ENCODE measurements around the gene NR4A2. TPM values are rescaled to one million over a fixed set of nuclear protein-coding genes. Genes with fewer than 3 reads are reported as not detected.

The NR4A2 gene
- 1 to 10 TPM; 1.3 to 5.7 (median 2.0) TPM for polyA plus RNA-seq
- long read RNA-seq, donor 1: 0 reads
- long read RNA-seq, donor 2: 0 reads
- long read RNA-seq, donor 3: 0 reads
- long read RNA-seq, donor 4: 0 reads
- long read RNA-seq, donor 5: 0 reads
- long read RNA-seq, donor 6: 0 reads
- long read RNA-seq, donor 7: 0 reads
- long read RNA-seq, donor 8: 0 reads
- long read RNA-seq, donor 9: 0 reads
- long read RNA-seq, donor 10: 0 reads

- FAIRE-seq (no peak), DNase-seq (peak; percentile 94 to 95)
- H3K36me3 ChIP-seq (ENCODE audit: control insufficient read depth in 3 of 3, insufficient read depth in 2 of 3, low read depth in 1 of 3, low read length in 3 of 3): no peaks in the 10 kb centered on the region
- H3K4me1 ChIP-seq (ENCODE audit: control insufficient read depth in 3 of 3, insufficient read depth in 2 of 3, low read depth in 1 of 3, low read length in 2 of 3): peaks cover 0 to 27% (median 6%) of the 10 kb centered on the region in 3 donors
- H3K27ac ChIP-seq (ENCODE audit: low read depth in 1 of 3, low read length in 2 of 3): peak within 1 kb of the TSS; percentile 83 to 100 (median 92)
- H3K4me3 ChIP-seq (ENCODE audit: low read depth in 1 of 3, low read length in 3 of 3): peak within 1 kb of the TSS; percentile 72 to 93 (median 92)
- peaks cover 0 to 4% of the 10 kb centered on the region in 2 donors for H3K9me3 ChIP-seq (ENCODE audit: control insufficient read depth in 2 of 2, insufficient read depth in 1 of 2, low read depth in 1 of 2, low read length in 1 of 2)
- 0 to 1% (median 1%) methylated on average over 65 to 72 of the region's 72 CpGs for WGBS, 3 donors
- H3K27me3 ChIP-seq (ENCODE audit: control insufficient read depth in 3 of 3, insufficient read depth in 3 of 3, low read length in 3 of 3): peaks cover 0 to 50% (median 0%) of the 10 kb centered on the region in 3 donors
Measured at GRCh38 chr2:156332534-156333273, at the start of gene NR4A2. Gene NR4A2 (minus strand): TSS chr2:156332721. CDS start chr2:156330186, 2,535 bp downstream.

DNA sequence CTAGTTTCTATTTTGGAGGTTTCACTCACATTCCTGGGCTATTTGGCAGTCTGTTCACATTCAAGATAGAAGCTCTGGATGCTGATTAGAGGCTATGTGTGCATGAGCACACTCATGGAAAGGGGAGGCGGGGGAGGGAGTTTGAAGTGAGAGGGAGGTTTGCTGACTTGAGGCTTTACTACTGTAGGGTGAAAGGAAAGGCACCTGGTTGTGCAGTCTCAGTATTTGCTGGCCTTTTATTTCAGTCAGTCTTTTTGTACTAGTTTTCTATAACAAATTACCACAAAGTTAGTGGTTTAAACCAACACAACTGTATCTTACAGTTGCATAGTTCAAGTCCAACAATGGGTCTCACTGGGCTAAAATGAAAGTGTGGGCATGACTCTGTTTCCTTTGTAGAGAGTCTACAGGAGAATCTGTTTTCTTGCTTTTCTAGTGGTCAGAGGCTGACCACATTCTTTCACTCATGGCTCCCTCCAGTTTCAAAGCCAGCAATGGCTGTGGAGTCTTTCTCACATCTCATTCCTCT, 47.7 kb upstream of the NR4A2 start:
- DNase-seq (no peak), FAIRE-seq (no peak)
- H3K4me3 ChIP-seq (ENCODE audit: low read depth in 1 of 3, low read length in 3 of 3): no peak overlapping the region
- no peak overlapping the region for H3K27ac ChIP-seq (ENCODE audit: low read depth in 1 of 3, low read length in 2 of 3)
- WGBS, 3 donors: 85 to 96% (median 90%) methylated on average over 1 of the region's 1 CpG
- peaks cover 0 to 9% of the 10 kb centered on the region in 2 donors for H3K9me3 ChIP-seq (ENCODE audit: control insufficient read depth in 2 of 2, insufficient read depth in 1 of 2, low read depth in 1 of 2, low read length in 1 of 2)
- no peaks in the 10 kb centered on the region for H3K4me1 ChIP-seq (ENCODE audit: control insufficient read depth in 3 of 3, insufficient read depth in 2 of 3, low read depth in 1 of 3, low read length in 2 of 3)
- no peaks in the 10 kb centered on the region for H3K36me3 ChIP-seq (ENCODE audit: control insufficient read depth in 3 of 3, insufficient read depth in 2 of 3, low read depth in 1 of 3, low read length in 3 of 3)
- H3K27me3 ChIP-seq (ENCODE audit: control insufficient read depth in 3 of 3, insufficient read depth in 3 of 3, low read length in 3 of 3): peaks cover 0 to 3% (median 0%) of the 10 kb centered on the region in 3 donors

- H3K4me1 ChIP-seq (ENCODE audit: control insufficient read depth in 3 of 3, insufficient read depth in 2 of 3, low read depth in 1 of 3, low read length in 2 of 3): no peaks in the 10 kb centered on the region
- WGBS, 3 donors: 63 to 79% (median 77%) methylated on average over 1 of the region's 1 CpG
- peaks cover 0 to 3% (median 0%) of the 10 kb centered on the region in 3 donors for H3K27me3 ChIP-seq (ENCODE audit: control insufficient read depth in 3 of 3, insufficient read depth in 3 of 3, low read length in 3 of 3)
- DNase-seq (no peak), FAIRE-seq (no peak)
- H3K4me3 ChIP-seq (ENCODE audit: low read depth in 1 of 3, low read length in 3 of 3): no peak overlapping the region
- no peaks in the 10 kb centered on the region for H3K36me3 ChIP-seq (ENCODE audit: control insufficient read depth in 3 of 3, insufficient read depth in 2 of 3, low read depth in 1 of 3, low read length in 3 of 3)
- H3K9me3 ChIP-seq (ENCODE audit: control insufficient read depth in 2 of 2, insufficient read depth in 1 of 2, low read depth in 1 of 2, low read length in 1 of 2): peaks cover 0 to 9% of the 10 kb centered on the region in 2 donors
- H3K27ac ChIP-seq (ENCODE audit: low read depth in 1 of 3, low read length in 2 of 3): no peak overlapping the region
Measured at GRCh38 chr2:156379714-156380113, 47.2 kb upstream of the NR4A2 start.

- FAIRE-seq (no peak), DNase-seq (no peak)
- H3K4me3 ChIP-seq (ENCODE audit: low read depth in 1 of 3, low read length in 3 of 3): no peak overlapping the region
- H3K36me3 ChIP-seq (ENCODE audit: control insufficient read depth in 3 of 3, insufficient read depth in 2 of 3, low read depth in 1 of 3, low read length in 3 of 3): no peaks in the 10 kb centered on the region
- no peaks in the 10 kb centered on the region for H3K4me1 ChIP-seq (ENCODE audit: control insufficient read depth in 3 of 3, insufficient read depth in 2 of 3, low read depth in 1 of 3, low read length in 2 of 3)
- no peak overlapping the region for H3K27ac ChIP-seq (ENCODE audit: low read depth in 1 of 3, low read length in 2 of 3)
- peaks cover 0 to 3% (median 0%) of the 10 kb centered on the region in 3 donors for H3K27me3 ChIP-seq (ENCODE audit: control insufficient read depth in 3 of 3, insufficient read depth in 3 of 3, low read length in 3 of 3)
- H3K9me3 ChIP-seq (ENCODE audit: control insufficient read depth in 2 of 2, insufficient read depth in 1 of 2, low read depth in 1 of 2, low read length in 1 of 2): peaks cover 0 to 9% of the 10 kb centered on the region in 2 donors
Measured at GRCh38 chr2:156379071-156379470, 46.5 kb upstream of the NR4A2 start.

DNA sequence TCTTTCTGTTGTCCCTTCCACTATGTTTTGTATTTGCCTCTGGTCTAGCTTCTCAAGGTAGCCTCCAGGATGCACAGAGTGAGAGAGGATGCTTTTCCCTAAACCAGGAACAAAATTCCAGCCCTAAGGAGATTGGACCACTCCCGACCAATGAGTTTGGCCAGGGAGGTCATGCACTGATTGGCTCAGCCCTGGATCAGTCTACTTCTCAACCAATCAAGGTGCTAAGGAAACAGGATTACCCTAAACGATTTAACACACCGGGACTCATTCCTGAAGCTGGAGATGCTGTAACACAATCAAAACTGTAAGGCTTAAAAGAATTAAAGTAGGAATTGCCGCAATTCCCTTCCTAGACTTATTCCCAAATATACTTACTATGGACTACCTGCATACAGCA, 34.2 kb upstream of the NR4A2 start:
- no peaks in the 10 kb centered on the region for H3K9me3 ChIP-seq (ENCODE audit: control insufficient read depth in 2 of 2, insufficient read depth in 1 of 2, low read depth in 1 of 2, low read length in 1 of 2)
- H3K36me3 ChIP-seq (ENCODE audit: control insufficient read depth in 3 of 3, insufficient read depth in 2 of 3, low read depth in 1 of 3, low read length in 3 of 3): no peaks in the 10 kb centered on the region
- 95 to 97% (median 96%) methylated on average over 4 of the region's 4 CpGs for WGBS, 3 donors
- FAIRE-seq (no peak), DNase-seq (no peak)
- H3K4me1 ChIP-seq (ENCODE audit: control insufficient read depth in 3 of 3, insufficient read depth in 2 of 3, low read depth in 1 of 3, low read length in 2 of 3): no peaks in the 10 kb centered on the region
- no peak overlapping the region for H3K4me3 ChIP-seq (ENCODE audit: low read depth in 1 of 3, low read length in 3 of 3)
- no peak overlapping the region for H3K27ac ChIP-seq (ENCODE audit: low read depth in 1 of 3, low read length in 2 of 3)
- H3K27me3 ChIP-seq (ENCODE audit: control insufficient read depth in 3 of 3, insufficient read depth in 3 of 3, low read length in 3 of 3): no peaks in the 10 kb centered on the region

- no peaks in the 10 kb centered on the region for H3K27me3 ChIP-seq (ENCODE audit: control insufficient read depth in 3 of 3, insufficient read depth in 3 of 3, low read length in 3 of 3)
- H3K4me1 ChIP-seq (ENCODE audit: control insufficient read depth in 3 of 3, insufficient read depth in 2 of 3, low read depth in 1 of 3, low read length in 2 of 3): no peaks in the 10 kb centered on the region
- DNase-seq (no peak), FAIRE-seq (no peak)
- no peak overlapping the region for H3K27ac ChIP-seq (ENCODE audit: low read depth in 1 of 3, low read length in 2 of 3)
- H3K9me3 ChIP-seq (ENCODE audit: control insufficient read depth in 2 of 2, insufficient read depth in 1 of 2, low read depth in 1 of 2, low read length in 1 of 2): no peaks in the 10 kb centered on the region
- no peaks in the 10 kb centered on the region for H3K36me3 ChIP-seq (ENCODE audit: control insufficient read depth in 3 of 3, insufficient read depth in 2 of 3, low read depth in 1 of 3, low read length in 3 of 3)
- no peak overlapping the region for H3K4me3 ChIP-seq (ENCODE audit: low read depth in 1 of 3, low read length in 3 of 3)
Measured at GRCh38 chr2:156363141-156363540, 30.6 kb upstream of the NR4A2 start.

GRCh38 chr2:156356014-156356754, 23.7 kb upstream of the NR4A2 start:
- no peak for FAIRE-seq

DNA sequence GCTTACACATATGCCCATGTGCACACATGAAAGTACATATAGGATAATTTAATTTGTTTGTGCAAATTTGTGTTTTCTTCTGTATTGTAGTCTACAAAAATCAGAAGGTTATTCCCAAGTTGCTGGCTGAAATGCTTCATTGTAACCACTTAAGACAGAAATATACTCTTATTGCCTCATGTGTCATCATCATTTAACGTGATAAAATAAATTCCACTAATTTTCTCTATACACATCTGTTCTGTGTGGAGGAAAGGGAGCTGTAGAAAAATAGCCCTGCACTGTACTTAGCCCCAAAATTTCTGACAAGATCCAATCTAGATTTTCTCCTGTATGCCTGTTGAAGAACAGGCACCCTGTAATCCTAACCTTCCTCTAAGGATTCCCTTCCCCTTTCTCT, 20.4 kb upstream of the NR4A2 start:
- H3K27ac ChIP-seq (ENCODE audit: low read depth in 1 of 3, low read length in 2 of 3): no peak overlapping the region
- H3K36me3 ChIP-seq (ENCODE audit: control insufficient read depth in 3 of 3, insufficient read depth in 2 of 3, low read depth in 1 of 3, low read length in 3 of 3): no peaks in the 10 kb centered on the region
- FAIRE-seq: no peak
- DNase-seq: no peak
- no peak overlapping the region for H3K4me3 ChIP-seq (ENCODE audit: low read depth in 1 of 3, low read length in 3 of 3)
- no peaks in the 10 kb centered on the region for H3K9me3 ChIP-seq (ENCODE audit: control insufficient read depth in 2 of 2, insufficient read depth in 1 of 2, low read depth in 1 of 2, low read length in 1 of 2)
- H3K4me1 ChIP-seq (ENCODE audit: control insufficient read depth in 3 of 3, insufficient read depth in 2 of 3, low read depth in 1 of 3, low read length in 2 of 3): peaks cover 0 to 2% (median 0%) of the 10 kb centered on the region in 3 donors
- no peaks in the 10 kb centered on the region for H3K27me3 ChIP-seq (ENCODE audit: control insufficient read depth in 3 of 3, insufficient read depth in 3 of 3, low read length in 3 of 3)
- 81 to 88% (median 83%) methylated on average over 1 of the region's 1 CpG for WGBS, 3 donors

More at GRCh38 chr2:156356014-156356754, 23.7 kb upstream of the NR4A2 start:
- Histone ChIP-seq H3K4me1 (ENCODE audit: control insufficient read depth in 3 of 3, insufficient read depth in 2 of 3, low read depth in 1 of 3, low read length in 2 of 3) (no peaks in the 10 kb centered on the region), H3K27me3 (ENCODE audit: control insufficient read depth in 3 of 3, insufficient read depth in 3 of 3, low read length in 3 of 3) (no peaks in the 10 kb centered on the region), H3K27ac (ENCODE audit: low read depth in 1 of 3, low read length in 2 of 3) (no peak overlapping the region), H3K36me3 (ENCODE audit: control insufficient read depth in 3 of 3, insufficient read depth in 2 of 3, low read depth in 1 of 3, low read length in 3 of 3) (no peaks in the 10 kb centered on the region), H3K9me3 (ENCODE audit: control insufficient read depth in 2 of 2, insufficient read depth in 1 of 2, low read depth in 1 of 2, low read length in 1 of 2) (no peaks in the 10 kb centered on the region), H3K4me3 (ENCODE audit: low read depth in 1 of 3, low read length in 3 of 3) (no peak overlapping the region)
- WGBS, 3 donors: 94 to 98% (median 97%) methylated on average over 3 of the region's 3 CpGs
- no peak for DNase-seq
